ENCODE results near the gene LRRK2.
"Not testable (repeated sequence)": the region's sequence is repeated elsewhere in the genome, so short reads cannot be mapped to it uniquely, and the experiment has no call there.

The LRRK2 gene
- 0.24 to 2.9 (median 0.90) reads per million in 4 donors for total RNA-seq

DNA sequence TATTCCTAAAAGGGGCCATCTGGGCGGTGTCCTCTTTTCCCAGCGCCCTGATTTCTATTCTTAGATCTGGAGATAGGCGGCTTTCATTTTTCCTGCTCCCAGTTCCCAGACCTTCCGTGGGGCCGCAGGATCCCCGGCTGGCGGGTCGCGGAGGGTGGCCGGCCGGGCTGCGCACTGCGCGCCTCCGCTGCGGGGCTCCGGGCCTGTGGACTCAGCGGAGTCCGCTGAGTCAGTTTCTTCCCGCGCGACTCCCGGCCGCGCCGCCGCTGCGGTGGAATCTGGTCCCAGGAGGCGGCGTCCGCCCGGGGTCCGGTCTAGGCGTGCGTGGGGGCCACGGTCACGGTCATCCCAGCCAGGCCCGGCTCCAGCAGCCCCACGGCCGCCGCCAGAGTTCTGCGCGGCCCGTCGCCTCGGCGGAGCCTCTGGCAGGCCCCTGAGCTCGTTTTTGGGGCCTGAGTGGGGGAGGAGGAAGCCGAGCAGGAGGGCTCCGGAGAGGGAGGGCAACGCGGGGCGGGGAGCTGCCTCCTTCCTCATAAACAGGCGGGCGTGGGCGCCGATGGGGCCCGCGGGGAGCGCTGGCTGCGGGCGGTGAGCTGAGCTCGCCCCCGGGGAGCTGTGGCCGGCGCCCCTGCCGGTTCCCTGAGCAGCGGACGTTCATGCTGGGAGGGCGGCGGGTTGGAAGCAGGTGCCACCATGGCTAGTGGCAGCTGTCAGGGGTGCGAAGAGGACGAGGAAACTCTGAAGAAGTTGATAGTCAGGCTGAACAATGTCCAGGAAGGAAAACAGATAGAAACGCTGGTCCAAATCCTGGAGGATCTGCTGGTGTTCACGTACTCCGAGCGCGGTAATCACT, at the start of gene LRRK2:
TSS of gene LRRK2 (plus strand) at position 559 of the 853 bp plus-strand sequence. CDS start at position 694, 135 bp downstream.
- peak in 4 of 5 donors; percentile 6 to 28 (median 14) for DNase-seq

DNA sequence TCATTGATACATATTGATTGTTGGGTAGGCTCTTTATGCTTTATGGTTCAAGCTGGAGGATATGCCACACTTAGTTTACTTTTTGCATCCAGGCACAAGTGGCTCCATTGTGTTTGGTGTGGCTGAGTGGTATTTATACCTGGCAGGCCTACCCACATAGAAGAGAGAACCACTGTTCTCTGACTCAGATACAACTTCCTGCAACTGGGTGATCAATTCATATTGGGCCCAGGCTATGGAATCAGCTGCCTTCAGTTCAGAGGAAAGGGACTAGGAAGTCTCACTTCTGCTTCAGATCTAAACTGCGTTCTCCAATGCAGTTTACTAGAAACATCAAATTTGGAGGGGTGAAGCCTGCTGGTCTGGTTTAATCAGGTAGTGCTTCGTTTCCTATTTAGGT, 49.8 kb upstream of the LRRK2 start:
- DNase-seq, result no peak

GRCh38 chr12:40175489-40175888, 49.3 kb upstream of the LRRK2 start:
- DNase-seq, result no peak

DNA sequence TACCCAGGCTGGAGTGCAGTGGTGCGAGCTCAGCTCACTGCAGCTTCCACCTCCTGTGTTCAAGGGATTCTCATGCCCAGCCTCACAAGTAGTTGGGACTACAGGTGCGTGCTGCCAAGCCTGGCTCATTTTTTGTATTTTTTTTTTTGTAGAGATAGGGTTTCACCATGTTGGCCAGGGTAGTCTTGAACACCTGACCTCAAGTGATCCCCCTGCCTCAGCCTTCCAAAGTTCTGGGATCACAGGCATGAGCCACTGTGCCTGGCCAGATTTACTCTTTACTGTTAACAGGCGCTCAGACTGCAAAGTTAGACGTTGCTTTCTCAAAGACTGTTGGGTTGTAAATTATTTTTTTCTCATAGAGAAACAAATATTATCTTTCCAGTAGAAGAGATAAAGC, 46.1 kb upstream of the LRRK2 start:
- DNase-seq, result no peak

DNA sequence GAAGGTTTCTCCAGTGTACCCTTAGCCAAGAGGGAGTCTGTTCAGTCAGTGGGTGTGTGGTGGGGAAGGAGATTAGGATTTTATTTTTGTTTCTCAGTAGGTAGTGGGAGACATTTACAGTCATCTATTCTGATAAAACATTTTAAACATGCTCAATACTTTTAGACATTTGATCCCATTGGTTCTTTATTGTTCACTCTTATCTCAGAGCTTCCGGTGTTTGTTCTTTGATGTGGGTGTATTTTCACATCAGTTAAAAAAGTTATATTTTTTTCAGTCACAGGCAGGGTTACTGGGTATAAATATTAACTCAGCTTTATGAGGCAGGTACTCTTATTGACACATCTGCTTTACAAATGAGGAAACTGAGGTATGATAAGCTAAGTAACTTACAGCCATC, 43.3 kb upstream of the LRRK2 start:
- no peak for DNase-seq

DNA sequence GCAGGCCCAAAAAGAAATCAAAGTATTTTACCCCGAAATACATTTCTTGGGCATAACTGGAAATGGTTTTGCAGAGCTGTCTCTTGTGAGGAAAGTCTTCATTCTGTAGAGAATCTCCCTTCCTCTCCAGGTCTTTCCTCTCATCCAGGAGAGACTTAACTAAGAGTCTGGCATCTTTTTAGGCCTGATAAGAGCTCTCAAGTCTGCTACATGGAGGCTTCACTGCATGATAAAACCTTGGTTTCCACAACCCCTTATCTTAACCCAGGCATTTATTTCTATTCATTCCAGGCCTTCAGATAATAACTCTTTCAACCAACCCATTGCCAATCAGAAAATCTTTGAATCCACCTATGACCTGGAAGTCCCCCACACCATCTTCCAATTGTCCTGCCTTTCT, 41.1 kb upstream of the LRRK2 start:
- no peak for DNase-seq

DNA sequence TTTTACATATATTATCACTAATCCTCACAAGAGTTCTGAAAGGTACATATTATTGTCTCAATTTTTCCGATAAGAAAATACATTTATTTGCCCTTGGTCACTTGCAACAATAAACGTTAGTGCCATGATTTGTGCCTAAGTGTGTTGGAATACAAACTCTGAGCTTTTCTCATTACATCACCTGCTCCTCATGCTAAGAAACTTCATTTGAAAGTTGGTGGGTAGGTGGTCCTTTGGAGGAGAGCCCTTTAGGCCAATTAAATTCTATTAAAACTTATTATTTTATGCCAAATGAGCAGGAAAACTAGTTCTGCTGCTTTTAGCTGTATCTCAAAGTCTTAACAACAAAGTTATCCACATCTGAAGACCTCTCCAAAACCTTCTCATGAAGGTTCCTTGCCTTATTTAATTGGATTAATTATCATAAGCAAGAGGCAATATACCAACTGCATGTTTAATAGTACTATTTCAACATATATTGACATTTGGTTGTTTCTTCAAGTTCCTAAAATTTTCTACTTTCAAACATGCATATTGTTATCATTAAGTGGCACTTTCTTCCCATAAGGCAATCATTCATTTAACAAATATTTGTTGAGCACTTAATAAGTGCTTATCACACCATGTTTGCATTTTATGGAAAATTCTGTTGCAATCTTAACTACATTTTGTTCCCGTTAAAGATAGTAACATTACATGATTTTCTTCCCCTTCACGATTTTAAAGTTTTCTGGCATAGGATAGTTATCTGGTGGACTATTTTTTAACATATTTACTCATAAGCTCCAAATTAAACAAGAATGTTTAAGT, 40.1 kb upstream of the LRRK2 start:
- DNase-seq, result no peak

GRCh38 chr12:40185303-40185693, 39.5 kb upstream of the LRRK2 start:
- no peak for DNase-seq

- DNase-seq, result no peak
Measured at GRCh38 chr12:40188558-40189320, 36.1 kb upstream of the LRRK2 start.

- no peak for DNase-seq
Measured at GRCh38 chr12:40192704-40193255, 32.0 kb upstream of the LRRK2 start.

- DNase-seq, result no peak
Measured at GRCh38 chr12:40194846-40195245, 30.0 kb upstream of the LRRK2 start.

GRCh38 chr12:40197590-40197989, 27.2 kb upstream of the LRRK2 start:
- DNase-seq, result no peak

DNA sequence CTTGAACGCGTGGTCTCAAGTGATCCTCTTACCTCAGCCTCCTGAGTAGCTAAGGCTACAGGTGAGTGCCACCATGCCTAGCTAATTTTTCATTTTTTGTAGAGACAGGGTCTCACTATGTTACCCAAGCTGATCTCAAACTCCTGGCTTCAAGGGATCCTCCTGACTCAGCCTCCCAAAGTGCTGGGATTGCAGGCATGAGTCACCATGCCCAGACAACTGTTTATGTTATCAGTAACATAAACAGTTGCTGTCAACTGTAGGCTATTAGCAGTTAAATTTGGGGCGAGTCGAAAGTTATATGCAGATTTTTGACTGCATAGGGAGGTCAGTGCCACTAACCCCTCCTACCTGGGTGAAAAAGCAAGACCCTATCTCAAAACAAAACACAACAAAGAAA, 26.2 kb upstream of the LRRK2 start:
- no peak for DNase-seq

DNA sequence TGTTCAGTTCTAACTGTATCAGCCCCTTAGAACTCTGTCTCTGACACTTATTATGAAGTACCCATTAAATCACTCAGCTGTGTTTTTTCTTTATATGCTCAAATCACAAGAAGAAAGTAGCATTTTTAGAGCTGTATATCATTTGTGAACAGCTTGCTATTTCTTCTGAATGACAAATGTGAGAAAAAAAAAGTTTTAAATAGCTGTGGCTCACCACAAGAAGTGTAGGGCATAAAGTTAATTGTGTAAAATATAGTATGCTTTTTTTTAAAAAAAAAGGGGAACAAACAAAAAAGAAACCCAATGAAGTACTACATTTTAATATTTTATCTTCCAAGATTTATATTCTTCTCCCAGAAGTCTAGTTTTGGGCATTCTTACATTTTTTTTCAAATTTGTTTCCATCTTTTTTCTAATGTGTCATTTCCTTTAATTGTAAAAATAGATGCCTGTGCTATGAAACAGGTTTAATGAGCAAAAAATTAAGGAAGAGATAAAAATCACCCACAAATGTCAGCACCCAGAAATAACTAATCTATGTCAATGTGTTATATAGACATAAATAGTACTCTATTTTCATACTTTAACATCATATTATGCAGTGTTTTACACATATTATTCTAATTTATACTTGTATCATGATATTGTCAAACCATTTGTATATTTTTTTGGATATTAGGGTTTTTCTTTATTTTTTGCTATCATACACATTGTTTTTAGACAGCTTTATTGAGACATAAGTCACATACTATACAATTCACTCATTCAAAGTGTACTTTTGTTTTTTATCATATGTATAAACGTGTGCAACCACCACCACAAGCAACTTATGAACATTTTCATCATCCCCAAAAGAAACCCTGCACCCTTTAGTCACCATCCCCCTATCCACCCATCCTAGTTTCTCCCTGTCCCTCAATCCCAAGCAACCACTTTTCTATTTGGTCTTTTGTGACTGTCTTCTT, 22.4 kb upstream of the LRRK2 start:
- DNase-seq, result no peak

DNA sequence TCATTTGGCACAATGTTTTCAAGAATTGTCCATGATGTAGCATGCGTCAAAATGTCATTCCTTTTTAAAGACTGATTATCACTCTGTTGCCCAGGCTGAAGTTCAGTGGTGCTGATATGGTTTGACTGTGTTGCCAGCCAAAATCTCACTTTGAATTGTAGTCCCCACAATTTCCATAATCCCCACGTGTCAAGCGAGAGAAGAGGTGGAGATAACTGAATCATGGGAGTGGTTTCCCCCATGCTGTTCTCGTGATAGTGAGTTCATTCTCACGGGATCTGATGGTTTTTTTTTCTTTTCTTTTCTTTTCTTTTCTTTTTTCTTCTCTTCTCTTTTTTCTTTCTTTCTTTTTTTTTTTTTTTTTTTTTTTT, 21.8 kb upstream of the LRRK2 start:
- DNase-seq, result no peak

DNA sequence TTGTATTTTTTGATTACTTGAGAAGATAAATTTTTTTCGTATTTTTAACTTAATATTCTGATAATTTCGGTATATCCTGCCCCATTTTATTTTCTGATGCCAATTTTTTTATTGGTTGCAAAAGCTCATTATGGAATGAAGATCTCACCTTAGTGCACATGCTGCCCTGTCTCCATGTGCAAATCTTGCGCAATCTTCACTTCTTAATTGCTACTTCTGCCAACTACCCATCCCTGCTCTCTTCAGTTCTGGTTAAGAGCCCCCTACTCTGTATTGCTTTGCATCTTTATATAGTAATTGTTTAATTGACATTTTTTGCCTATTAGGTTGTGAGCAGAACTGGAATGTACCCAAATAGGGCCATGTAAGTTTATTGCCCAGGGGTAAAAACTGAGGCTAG, 20.5 kb upstream of the LRRK2 start:
- DNase-seq, result no peak

DNA sequence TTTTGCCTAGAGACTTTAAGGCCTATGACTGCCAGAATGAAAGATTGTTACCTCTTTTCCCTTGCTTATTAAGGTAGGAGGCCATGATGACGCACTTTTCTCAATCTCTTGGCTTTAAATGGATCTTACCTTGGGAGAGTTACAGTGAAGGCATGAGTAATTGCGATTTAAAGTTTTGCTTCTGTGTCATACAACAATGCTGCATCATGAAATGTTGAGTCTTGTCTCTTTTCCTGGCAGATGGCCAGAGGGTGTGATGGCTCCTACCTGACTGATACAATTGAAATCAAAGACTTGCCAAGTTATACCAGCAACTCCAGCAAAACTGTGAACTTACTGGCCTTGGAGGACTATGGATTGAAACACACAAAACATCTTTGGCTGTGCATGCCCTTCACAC, 17.2 kb upstream of the LRRK2 start:
- no peak for DNase-seq

DNA sequence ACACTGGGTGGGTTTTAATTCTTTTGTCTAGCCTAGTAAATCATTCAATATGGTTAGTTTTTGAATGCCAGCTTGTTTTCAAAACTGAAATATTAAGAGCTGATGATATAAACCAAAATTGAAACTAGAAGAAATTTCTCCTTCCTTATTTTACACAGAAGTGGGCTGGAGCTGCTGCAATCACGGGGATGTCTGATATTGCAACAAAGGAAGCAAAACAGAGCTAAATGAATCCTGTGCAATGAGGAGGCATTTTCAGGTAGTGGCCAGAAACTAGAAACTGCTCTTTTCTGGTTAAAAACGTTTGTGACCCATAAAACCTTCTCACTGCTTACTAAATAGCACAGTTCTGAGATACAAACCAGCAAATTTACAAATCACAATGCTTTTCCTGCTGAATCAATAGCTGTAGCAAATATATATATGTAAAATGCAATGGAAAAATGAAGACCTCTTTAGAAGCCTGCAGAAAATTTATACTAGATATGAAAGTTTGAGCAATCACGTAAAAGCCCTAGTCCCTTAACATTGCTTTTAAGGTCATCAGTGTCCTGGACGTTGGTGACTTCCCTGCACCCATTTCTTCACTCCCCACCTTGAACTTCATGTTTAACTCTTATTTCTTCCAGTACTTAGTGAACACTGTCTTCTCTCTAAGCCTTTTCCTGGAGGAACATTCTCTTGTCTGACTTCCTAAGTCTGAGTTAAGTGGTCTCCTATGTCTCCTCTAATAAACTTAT, 15.9 kb upstream of the LRRK2 start:
- no peak for DNase-seq

- no peak for DNase-seq
Measured at GRCh38 chr12:40209886-40210285, 14.9 kb upstream of the LRRK2 start.

- DNase-seq, result not testable (repeated sequence)
Measured at GRCh38 chr12:40211186-40211585, 13.6 kb upstream of the LRRK2 start.

GRCh38 chr12:40212566-40212965, 12.2 kb upstream of the LRRK2 start:
- no peak for DNase-seq
